ENCODE results near the gene SPOCK2. TPM values are rescaled to one million over a fixed set of nuclear protein-coding genes. Genes with fewer than 3 reads are reported as not detected.

The SPOCK2 gene
- total RNA-seq, 1 experiment from 2014 or later, result 4.8 TPM

DNA sequence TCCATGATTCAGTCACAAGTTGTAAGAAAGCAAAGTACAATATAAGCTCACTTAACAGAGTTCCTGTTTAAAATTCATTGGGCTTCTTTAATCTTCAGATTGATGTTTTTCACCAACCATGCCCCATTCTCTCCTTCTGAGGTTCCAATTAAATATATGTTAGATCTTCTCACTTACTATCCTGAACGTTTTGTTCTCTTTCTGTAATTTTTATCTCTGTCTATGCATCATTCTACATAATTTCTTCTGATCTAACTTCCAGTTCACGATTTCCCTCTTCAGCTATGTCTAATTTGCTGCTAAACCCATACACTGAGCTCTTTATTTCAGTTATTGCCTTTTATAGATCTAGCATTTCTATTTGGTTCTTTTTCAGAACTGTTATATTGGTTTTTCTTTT is 28.0 kb upstream of the SPOCK2 start:
- TF ChIP-seq SIN3A (IDR thresholded peaks at IDR 0.05; ENCODE audit: borderline replicate concordance, insufficient read depth, low read depth, low read length), result no peak
- no peak for TF ChIP-seq TCF7L2 (IDR thresholded peaks at IDR 0.05; ENCODE audit: low read depth, low read length)
- TF ChIP-seq, protein P1, sequence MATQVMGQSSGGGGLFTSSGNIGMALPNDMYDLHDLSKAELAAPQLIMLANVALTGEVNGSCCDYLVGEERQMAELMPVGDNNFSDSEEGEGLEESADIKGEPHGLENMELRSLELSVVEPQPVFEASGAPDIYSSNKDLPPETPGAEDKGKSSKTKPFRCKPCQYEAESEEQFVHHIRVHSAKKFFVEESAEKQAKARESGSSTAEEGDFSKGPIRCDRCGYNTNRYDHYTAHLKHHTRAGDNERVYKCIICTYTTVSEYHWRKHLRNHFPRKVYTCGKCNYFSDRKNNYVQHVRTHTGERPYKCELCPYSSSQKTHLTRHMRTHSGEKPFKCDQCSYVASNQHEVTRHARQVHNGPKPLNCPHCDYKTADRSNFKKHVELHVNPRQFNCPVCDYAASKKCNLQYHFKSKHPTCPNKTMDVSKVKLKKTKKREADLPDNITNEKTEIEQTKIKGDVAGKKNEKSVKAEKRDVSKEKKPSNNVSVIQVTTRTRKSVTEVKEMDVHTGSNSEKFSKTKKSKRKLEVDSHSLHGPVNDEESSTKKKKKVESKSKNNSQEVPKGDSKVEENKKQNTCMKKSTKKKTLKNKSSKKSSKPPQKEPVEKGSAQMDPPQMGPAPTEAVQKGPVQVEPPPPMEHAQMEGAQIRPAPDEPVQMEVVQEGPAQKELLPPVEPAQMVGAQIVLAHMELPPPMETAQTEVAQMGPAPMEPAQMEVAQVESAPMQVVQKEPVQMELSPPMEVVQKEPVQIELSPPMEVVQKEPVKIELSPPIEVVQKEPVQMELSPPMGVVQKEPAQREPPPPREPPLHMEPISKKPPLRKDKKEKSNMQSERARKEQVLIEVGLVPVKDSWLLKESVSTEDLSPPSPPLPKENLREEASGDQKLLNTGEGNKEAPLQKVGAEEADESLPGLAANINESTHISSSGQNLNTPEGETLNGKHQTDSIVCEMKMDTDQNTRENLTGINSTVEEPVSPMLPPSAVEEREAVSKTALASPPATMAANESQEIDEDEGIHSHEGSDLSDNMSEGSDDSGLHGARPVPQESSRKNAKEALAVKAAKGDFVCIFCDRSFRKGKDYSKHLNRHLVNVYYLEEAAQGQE (IDR thresholded peaks at IDR 0.05; ENCODE audit: insufficient read depth in 1 of 2, low read depth in 2 of 2, low read length in 1 of 2), result no peak
- TF ChIP-seq, protein P2, sequence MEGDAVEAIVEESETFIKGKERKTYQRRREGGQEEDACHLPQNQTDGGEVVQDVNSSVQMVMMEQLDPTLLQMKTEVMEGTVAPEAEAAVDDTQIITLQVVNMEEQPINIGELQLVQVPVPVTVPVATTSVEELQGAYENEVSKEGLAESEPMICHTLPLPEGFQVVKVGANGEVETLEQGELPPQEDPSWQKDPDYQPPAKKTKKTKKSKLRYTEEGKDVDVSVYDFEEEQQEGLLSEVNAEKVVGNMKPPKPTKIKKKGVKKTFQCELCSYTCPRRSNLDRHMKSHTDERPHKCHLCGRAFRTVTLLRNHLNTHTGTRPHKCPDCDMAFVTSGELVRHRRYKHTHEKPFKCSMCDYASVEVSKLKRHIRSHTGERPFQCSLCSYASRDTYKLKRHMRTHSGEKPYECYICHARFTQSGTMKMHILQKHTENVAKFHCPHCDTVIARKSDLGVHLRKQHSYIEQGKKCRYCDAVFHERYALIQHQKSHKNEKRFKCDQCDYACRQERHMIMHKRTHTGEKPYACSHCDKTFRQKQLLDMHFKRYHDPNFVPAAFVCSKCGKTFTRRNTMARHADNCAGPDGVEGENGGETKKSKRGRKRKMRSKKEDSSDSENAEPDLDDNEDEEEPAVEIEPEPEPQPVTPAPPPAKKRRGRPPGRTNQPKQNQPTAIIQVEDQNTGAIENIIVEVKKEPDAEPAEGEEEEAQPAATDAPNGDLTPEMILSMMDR (IDR thresholded peaks at IDR 0.05), result no peak
- TF ChIP-seq POLR2AphosphoS5 (IDR thresholded peaks at IDR 0.05; ENCODE audit: low read depth, low read length), result no peak
- Histone ChIP-seq H3K27me3 (ENCODE audit: control insufficient read depth, insufficient read depth, low read length) (no peaks in the 10 kb centered on the region), H3K27ac (ENCODE audit: low read length) (no peak overlapping the region; the same call in 1 of the 2 replicates), H3K36me3 (ENCODE audit: control insufficient read depth, insufficient read depth, low read length) (peaks cover 12% of the 10 kb centered on the region), H3K4me3 (ENCODE audit: low read depth in 2 of 2, low read length in 2 of 2) (no peak overlapping the region), H3K4me1 (ENCODE audit: control insufficient read depth, insufficient read depth, low read length) (no peaks in the 10 kb centered on the region), H3K9me3 (ENCODE audit: control insufficient read depth, insufficient read depth, low read depth, low read length) (peaks cover 18% of the 10 kb centered on the region; the same call in 1 of the 2 replicates)
- in situ Hi-C loops (cut with HindIII; ENCODE audit: low pct_unique_long_range_greater_than_20kb, low sequenced_read_pairs), result no loop called here
- POLR2A ChIA-PET, result interaction anchor here (0.6 kb wide), 1 partner anchor 24 kb away, joined by 4 read pairs; no protein-coding TSS in a partner anchor
- ATAC-seq (no peak), DNase-seq (ENCODE audit: low read depth, low spot score) (no peak)
- CTCF ChIA-PET, result no interaction called here
- intact Hi-C loops (cut with micrococcal nuclease; ENCODE audit: unreplicated experiment), result no loop called here
- no TSS peak for BruUV-seq (replicated peaks)

DNA sequence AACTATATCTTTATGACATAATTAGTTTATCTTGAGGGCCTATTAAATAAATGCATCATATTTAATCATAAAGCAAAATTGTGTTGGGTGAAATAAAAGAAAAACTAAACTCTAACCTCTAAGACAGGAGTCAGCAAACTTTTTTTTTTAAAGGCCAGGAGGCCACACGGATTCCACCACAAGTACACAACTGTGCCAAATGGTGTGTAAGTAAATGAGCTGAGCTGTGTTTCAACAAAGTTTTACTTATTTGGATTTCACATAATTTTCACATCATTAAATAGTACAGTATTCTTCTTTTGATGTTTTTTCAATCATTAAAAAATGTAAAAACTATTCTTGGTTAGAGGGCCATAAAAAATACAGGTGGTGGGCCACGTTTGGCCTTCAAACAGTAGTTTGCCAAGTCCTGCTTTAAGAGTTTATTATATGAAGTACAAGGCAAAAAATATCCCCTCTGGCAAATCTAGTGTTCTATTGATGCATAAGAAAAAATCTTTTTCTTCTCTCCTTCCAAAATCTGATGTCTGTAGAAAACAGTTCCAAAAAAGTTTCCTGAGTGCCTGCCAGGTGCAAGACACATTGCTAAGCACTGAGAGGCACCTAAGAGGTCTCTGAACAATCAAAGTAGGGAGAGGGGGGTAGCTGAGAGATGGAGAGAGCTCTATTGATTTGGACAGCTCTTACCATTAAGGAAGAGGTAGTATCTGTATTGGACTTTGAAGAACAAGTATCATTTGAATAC is 26.5 kb upstream of the SPOCK2 start:
- H3K36me3 ChIP-seq (ENCODE audit: control insufficient read depth, insufficient read depth, low read length), result peaks cover 10% of the 10 kb centered on the region
- intact Hi-C loops (cut with micrococcal nuclease; ENCODE audit: unreplicated experiment), result no loop called here
- no peaks in the 10 kb centered on the region for H3K27me3 ChIP-seq (ENCODE audit: control insufficient read depth, insufficient read depth, low read length)
- TF ChIP-seq POLR2AphosphoS5 (IDR thresholded peaks at IDR 0.05; ENCODE audit: low read depth, low read length) (no peak), SIN3A (IDR thresholded peaks at IDR 0.05; ENCODE audit: borderline replicate concordance, insufficient read depth, low read depth, low read length) (no peak), TCF7L2 (IDR thresholded peaks at IDR 0.05; ENCODE audit: low read depth, low read length) (no peak)
- TF ChIP-seq, protein P2 (IDR thresholded peaks at IDR 0.05), result no peak
- TF ChIP-seq, protein P1 (IDR thresholded peaks at IDR 0.05; ENCODE audit: insufficient read depth in 1 of 2, low read depth in 2 of 2, low read length in 1 of 2), result no peak
- no peak overlapping the region for H3K27ac ChIP-seq (ENCODE audit: low read length)
- ChIA-PET POLR2A (interaction anchor here (0.6 kb wide), 1 partner anchor 272 kb away, joined by 3 read pairs; no protein-coding TSS in a partner anchor), CTCF (no interaction called here)
- ATAC-seq, result no peak
- DNase-seq (ENCODE audit: low read depth, low spot score), result no peak
- in situ Hi-C loops (cut with HindIII; ENCODE audit: low pct_unique_long_range_greater_than_20kb, low sequenced_read_pairs), result no loop called here
- peaks cover 3% of the 10 kb centered on the region for H3K4me1 ChIP-seq (ENCODE audit: control insufficient read depth, insufficient read depth, low read length)
- H3K9me3 ChIP-seq (ENCODE audit: control insufficient read depth, insufficient read depth, low read depth, low read length), result peaks cover 12% of the 10 kb centered on the region; the same call in 1 of the 2 replicates
- no peak overlapping the region for H3K4me3 ChIP-seq (ENCODE audit: low read depth in 2 of 2, low read length in 2 of 2)
- BruUV-seq (replicated peaks), result no TSS peak
